Measurements from ENCODE around the gene PRRC2A.
"Not testable (repeated sequence)": the region's sequence is repeated elsewhere in the genome, so short reads cannot be mapped to it uniquely, and the experiment has no call there.

Gene PRRC2A

GRCh38 chr6:31586599-31587281, 33.8 kb upstream of the PRRC2A start:
- no peaks in the 10 kb centered on the region for H3K27me3 ChIP-seq (ENCODE audit: insufficient read depth, low read length)
- peaks cover 2% of the 10 kb centered on the region for H3K4me1 ChIP-seq (ENCODE audit: control insufficient read depth, insufficient read depth, low read length, unreplicated experiment)
- H3K79me2 ChIP-seq (ENCODE audit: control insufficient read depth, insufficient read depth, low read length, unreplicated experiment) = no peaks in the 10 kb centered on the region
- H3K4me3 ChIP-seq (ENCODE audit: low read depth, low read length) = no peak overlapping the region
- H3K27ac ChIP-seq (ENCODE audit: low read depth, low read length) = no peak overlapping the region
- H3K36me3 ChIP-seq (ENCODE audit: insufficient read depth, low read length) = no peaks in the 10 kb centered on the region
- H2AFZ ChIP-seq (ENCODE audit: low read length, unreplicated experiment) = no peak overlapping the region

DNA sequence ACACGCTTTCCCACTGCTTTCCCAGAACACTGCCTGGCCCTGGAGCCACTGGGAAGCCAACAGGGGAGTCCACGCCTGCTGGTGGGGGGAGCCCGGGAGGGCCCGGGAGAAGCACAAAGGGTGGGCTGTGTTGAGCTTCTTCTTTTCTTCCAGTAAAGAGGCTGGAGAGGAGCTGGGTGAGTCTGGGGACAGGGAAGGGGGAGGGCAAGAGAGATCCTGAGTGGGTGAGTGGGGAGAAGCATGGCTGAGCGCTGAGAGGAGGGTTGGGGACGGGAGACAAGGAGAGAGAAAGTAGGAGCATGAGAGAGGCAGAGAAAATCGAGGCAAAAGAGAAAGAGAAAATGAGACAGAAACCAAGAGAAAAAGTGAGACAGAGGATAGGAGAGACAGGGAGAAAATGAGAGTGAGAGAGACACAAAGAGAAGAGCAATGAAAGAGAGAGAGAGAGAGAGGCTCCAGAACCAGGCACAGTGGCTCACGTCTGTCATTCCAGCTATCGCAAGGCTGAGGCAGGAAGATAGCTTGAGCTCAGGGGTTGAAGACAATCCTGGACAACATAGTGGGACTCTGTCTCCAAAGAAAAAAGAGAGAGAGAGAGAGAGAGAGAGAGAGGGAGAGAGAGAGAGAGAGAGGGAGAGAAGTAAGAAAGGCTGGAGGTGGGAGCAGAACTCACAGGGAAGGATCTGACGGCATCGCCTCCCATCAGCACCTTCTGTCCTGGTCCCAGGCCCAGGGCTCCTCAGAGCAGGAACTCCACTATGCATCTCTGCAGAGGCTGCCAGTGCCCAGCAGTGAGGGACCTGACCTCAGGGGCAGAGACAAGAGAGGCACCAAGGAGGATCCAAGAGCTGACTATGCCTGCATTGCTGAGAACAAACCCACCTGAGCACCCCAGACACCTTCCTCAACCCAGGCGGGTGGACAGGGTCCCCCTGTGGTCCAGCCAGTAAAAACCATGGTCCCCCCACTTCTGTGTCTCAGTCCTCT, 32.4 kb upstream of the PRRC2A start:
- H3K27ac ChIP-seq (ENCODE audit: low read depth, low read length) = no peak overlapping the region
- H3K27me3 ChIP-seq (ENCODE audit: insufficient read depth, low read length) = no peaks in the 10 kb centered on the region
- no peaks in the 10 kb centered on the region for H3K4me1 ChIP-seq (ENCODE audit: control insufficient read depth, insufficient read depth, low read length, unreplicated experiment)
- H3K4me3 ChIP-seq (ENCODE audit: low read depth, low read length) = no peak overlapping the region
- H3K36me3 ChIP-seq (ENCODE audit: insufficient read depth, low read length) = no peaks in the 10 kb centered on the region
- H2AFZ ChIP-seq (ENCODE audit: low read length, unreplicated experiment) = no peak overlapping the region
- no peaks in the 10 kb centered on the region for H3K79me2 ChIP-seq (ENCODE audit: control insufficient read depth, insufficient read depth, low read length, unreplicated experiment)

GRCh38 chr6:31588871-31589650, 31.5 kb upstream of the PRRC2A start:
- H3K36me3 ChIP-seq (ENCODE audit: insufficient read depth, low read length) = no peaks in the 10 kb centered on the region
- H3K27ac ChIP-seq (ENCODE audit: low read depth, low read length) = no peak overlapping the region
- no peaks in the 10 kb centered on the region for H3K27me3 ChIP-seq (ENCODE audit: insufficient read depth, low read length)
- H2AFZ ChIP-seq (ENCODE audit: low read length, unreplicated experiment) = no peak overlapping the region
- H3K4me3 ChIP-seq (ENCODE audit: low read depth, low read length) = no peak overlapping the region
- H3K79me2 ChIP-seq (ENCODE audit: control insufficient read depth, insufficient read depth, low read length, unreplicated experiment) = no peaks in the 10 kb centered on the region
- no peaks in the 10 kb centered on the region for H3K4me1 ChIP-seq (ENCODE audit: control insufficient read depth, insufficient read depth, low read length, unreplicated experiment)

DNA sequence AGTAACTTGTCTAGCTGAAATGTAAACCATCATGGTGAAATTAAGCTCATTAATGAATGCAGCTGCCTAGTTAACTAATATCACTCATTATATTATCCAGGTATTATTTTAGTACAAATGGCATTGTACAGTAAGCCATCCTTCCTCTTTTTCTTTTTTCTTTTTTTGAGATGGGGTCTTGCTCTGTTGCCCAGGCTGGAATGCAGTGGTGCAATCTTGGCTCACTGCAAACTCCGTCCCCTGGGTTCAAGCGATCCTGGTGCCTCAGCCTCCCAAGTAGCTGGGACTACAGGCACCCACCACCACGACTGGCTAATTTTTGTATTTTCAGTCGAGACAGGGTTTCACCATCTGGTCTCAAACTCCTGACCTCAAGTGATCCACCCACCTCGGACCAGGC, 29.8 kb upstream of the PRRC2A start:
- H3K36me3 ChIP-seq (ENCODE audit: insufficient read depth, low read length); H3K27ac ChIP-seq (ENCODE audit: low read depth, low read length); H2AFZ ChIP-seq (ENCODE audit: low read length, unreplicated experiment); H3K79me2 ChIP-seq (ENCODE audit: control insufficient read depth, insufficient read depth, low read length, unreplicated experiment); H3K4me3 ChIP-seq (ENCODE audit: low read depth, low read length); H3K27me3 ChIP-seq (ENCODE audit: insufficient read depth, low read length); H3K4me1 ChIP-seq (ENCODE audit: control insufficient read depth, insufficient read depth, low read length, unreplicated experiment): not testable (repeated sequence)

DNA sequence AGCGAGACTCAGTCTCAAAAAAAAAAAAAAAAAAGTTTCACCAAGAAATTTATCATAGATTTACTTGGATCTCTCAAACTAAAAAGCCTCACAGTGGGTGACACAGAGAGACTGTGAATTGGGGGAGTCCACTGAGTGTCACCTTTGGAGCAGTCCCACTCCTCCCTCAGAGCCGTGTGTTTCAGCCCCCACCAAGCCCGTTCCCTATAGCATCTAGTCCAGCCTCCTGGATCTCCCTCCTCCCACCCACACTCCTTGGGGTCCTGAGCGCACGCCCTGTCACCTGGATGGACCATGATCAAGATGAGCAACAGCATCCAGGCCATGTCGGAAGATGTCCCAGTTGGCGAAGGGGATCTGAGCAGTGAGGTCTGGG, 28.1 kb upstream of the PRRC2A start:
- Histone ChIP-seq H3K27me3 (ENCODE audit: insufficient read depth, low read length) (no peaks in the 10 kb centered on the region), H3K4me1 (ENCODE audit: control insufficient read depth, insufficient read depth, low read length, unreplicated experiment) (no peaks in the 10 kb centered on the region), H3K36me3 (ENCODE audit: insufficient read depth, low read length) (no peaks in the 10 kb centered on the region), H2AFZ (ENCODE audit: low read length, unreplicated experiment) (no peak overlapping the region), H3K27ac (ENCODE audit: low read depth, low read length) (no peak overlapping the region), H3K79me2 (ENCODE audit: control insufficient read depth, insufficient read depth, low read length, unreplicated experiment) (no peaks in the 10 kb centered on the region), H3K4me3 (ENCODE audit: low read depth, low read length) (no peak overlapping the region)

DNA sequence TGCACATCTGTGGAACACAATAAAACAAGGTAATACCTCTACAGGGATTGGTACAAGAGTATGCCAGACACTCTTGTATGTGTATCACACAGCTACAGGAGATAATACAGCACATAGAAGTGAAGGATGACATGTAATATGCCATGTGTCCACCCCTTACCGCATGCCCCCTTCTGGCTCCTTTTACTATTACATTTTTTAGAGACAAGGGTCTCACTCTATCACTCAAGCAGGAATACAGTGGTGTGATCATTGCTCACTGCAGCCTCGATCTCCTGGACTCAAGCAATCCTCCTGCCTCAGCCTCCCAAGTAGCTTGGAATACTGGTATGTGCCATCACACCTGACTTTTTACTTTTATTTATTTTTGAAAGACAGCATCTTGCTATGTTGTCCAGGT, 23.5 kb upstream of the PRRC2A start:
- no peaks in the 10 kb centered on the region for H3K36me3 ChIP-seq (ENCODE audit: insufficient read depth, low read length)
- H3K27me3 ChIP-seq (ENCODE audit: insufficient read depth, low read length) = no peaks in the 10 kb centered on the region
- no peak overlapping the region for H3K27ac ChIP-seq (ENCODE audit: low read depth, low read length)
- no peak overlapping the region for H2AFZ ChIP-seq (ENCODE audit: low read length, unreplicated experiment)
- no peaks in the 10 kb centered on the region for H3K4me1 ChIP-seq (ENCODE audit: control insufficient read depth, insufficient read depth, low read length, unreplicated experiment)
- no peak overlapping the region for H3K4me3 ChIP-seq (ENCODE audit: low read depth, low read length)
- H3K79me2 ChIP-seq (ENCODE audit: control insufficient read depth, insufficient read depth, low read length, unreplicated experiment) = no peaks in the 10 kb centered on the region

- no peaks in the 10 kb centered on the region for H3K79me2 ChIP-seq (ENCODE audit: control insufficient read depth, insufficient read depth, low read length, unreplicated experiment)
- no peaks in the 10 kb centered on the region for H3K27me3 ChIP-seq (ENCODE audit: insufficient read depth, low read length)
- H3K36me3 ChIP-seq (ENCODE audit: insufficient read depth, low read length) = no peaks in the 10 kb centered on the region
- no peaks in the 10 kb centered on the region for H3K4me1 ChIP-seq (ENCODE audit: control insufficient read depth, insufficient read depth, low read length, unreplicated experiment)
- no peak overlapping the region for H3K27ac ChIP-seq (ENCODE audit: low read depth, low read length)
- no peak overlapping the region for H3K4me3 ChIP-seq (ENCODE audit: low read depth, low read length)
- H2AFZ ChIP-seq (ENCODE audit: low read length, unreplicated experiment) = no peak overlapping the region
Observed at GRCh38 chr6:31607317-31607716, 13.2 kb upstream of the PRRC2A start.

- Histone ChIP-seq H3K79me2 (ENCODE audit: control insufficient read depth, insufficient read depth, low read length, unreplicated experiment) (no peaks in the 10 kb centered on the region), H3K27ac (ENCODE audit: low read depth, low read length) (no peak overlapping the region), H3K36me3 (ENCODE audit: insufficient read depth, low read length) (no peaks in the 10 kb centered on the region), H3K4me3 (ENCODE audit: low read depth, low read length) (no peak overlapping the region), H3K4me1 (ENCODE audit: control insufficient read depth, insufficient read depth, low read length, unreplicated experiment) (no peaks in the 10 kb centered on the region), H2AFZ (ENCODE audit: low read length, unreplicated experiment) (no peak overlapping the region), H3K27me3 (ENCODE audit: insufficient read depth, low read length) (no peaks in the 10 kb centered on the region)
Observed at GRCh38 chr6:31609519-31610406, 10.8 kb upstream of the PRRC2A start.

DNA sequence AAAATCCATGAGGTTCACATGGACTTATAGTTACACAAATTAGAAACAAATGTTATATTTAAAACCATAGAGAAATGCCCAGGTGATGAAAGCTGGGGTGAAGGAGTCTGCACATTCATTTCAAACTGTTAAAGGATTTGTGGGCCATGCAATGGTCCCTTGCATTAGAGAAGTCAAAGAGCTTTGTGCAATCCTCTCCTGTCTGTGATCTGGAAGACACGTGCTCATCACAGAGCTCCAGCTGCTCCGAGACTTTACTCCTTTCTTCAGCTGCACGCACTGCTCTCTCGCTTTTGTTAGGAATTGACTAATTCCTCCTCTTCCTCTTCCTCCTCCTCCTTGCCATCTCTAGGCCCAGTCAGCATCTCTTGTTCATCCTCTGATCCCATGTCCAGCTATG, 9.5 kb upstream of the PRRC2A start:
- no peaks in the 10 kb centered on the region for H3K36me3 ChIP-seq (ENCODE audit: insufficient read depth, low read length)
- no peaks in the 10 kb centered on the region for H3K27me3 ChIP-seq (ENCODE audit: insufficient read depth, low read length)
- no peaks in the 10 kb centered on the region for H3K79me2 ChIP-seq (ENCODE audit: control insufficient read depth, insufficient read depth, low read length, unreplicated experiment)
- H3K4me3 ChIP-seq (ENCODE audit: low read depth, low read length) = no peak overlapping the region
- H3K27ac ChIP-seq (ENCODE audit: low read depth, low read length) = no peak overlapping the region
- no peaks in the 10 kb centered on the region for H3K4me1 ChIP-seq (ENCODE audit: control insufficient read depth, insufficient read depth, low read length, unreplicated experiment)
- no peak overlapping the region for H2AFZ ChIP-seq (ENCODE audit: low read length, unreplicated experiment)

DNA sequence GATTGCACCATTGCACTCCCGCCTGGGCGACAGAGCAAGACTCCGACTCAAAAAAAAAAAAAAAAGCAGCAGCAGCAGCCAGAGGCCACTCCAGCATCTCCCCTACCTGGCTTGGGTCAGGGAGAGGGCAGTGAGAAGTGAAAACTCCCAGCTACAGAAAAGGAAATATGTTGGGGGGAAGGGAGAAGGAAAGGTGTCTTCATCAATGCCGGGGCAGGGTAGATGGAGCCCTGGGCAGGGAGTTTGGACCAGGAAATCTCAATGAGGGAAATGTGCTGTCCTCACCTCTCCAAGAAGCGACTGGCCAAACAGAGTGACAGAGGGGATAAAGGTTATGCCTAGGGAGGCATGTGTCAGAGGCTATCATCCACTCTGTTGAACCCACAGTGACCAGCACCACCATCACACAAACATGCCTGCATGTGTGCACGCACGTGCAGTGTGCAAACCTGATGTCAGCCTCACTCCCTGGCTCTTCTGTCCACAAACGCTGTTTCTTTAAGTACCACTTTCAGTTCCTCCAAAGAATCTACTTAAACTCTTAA, 6.4 kb upstream of the PRRC2A start:
- H2AFZ ChIP-seq (ENCODE audit: low read length, unreplicated experiment) = no peak overlapping the region
- no peaks in the 10 kb centered on the region for H3K4me1 ChIP-seq (ENCODE audit: control insufficient read depth, insufficient read depth, low read length, unreplicated experiment)
- H3K4me3 ChIP-seq (ENCODE audit: low read depth, low read length) = no peak overlapping the region
- no peak overlapping the region for H3K27ac ChIP-seq (ENCODE audit: low read depth, low read length)
- H3K27me3 ChIP-seq (ENCODE audit: insufficient read depth, low read length) = no peaks in the 10 kb centered on the region
- H3K79me2 ChIP-seq (ENCODE audit: control insufficient read depth, insufficient read depth, low read length, unreplicated experiment) = no peaks in the 10 kb centered on the region
- no peaks in the 10 kb centered on the region for H3K36me3 ChIP-seq (ENCODE audit: insufficient read depth, low read length)
